ENCODE results near the gene SLC4A11. TPM values are rescaled to one million over a fixed set of nuclear protein-coding genes. Genes with fewer than 3 reads are reported as not detected.
A peak's percentile ranks its signal among the peaks of the same experiment; 100 is the strongest.

SLC4A11 gene
- total RNA-seq, 2 donors from 2014 or later = 0.26 to 2.0 TPM

DNA sequence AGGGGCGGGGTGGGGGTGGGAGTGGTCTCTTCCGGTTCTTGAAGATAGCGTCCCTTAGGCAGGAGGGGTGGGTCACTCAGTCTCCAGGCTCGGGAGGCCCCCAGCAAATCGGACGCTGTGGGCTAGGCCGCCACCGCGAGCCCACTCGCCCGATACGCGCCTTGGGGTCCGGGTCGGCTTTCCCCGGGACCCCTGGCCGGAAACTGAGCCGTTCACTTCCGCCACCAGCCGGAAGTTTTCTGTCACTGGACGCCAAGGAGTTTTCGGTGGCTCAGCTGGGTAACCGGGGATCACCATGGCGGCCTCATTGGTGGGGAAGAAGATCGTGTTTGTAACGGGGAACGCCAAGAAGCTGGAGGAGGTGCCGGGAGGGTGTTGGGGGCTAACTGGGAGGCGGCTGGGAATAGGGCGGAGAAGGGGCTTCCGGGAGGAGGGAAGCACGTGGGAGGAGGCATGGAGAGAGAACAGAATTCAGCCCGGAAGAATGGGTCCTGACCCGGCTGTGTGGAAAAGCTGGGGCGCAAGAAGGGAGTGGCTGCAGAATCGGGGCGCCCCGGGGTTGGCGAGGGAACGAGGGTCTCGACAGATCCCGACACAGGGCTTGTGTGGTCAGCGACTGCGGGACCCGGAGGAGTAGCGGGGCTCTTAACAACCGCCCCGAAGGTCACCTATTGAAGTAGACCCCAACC lies 29.6 kb downstream of the SLC4A11 start, which contains the start of gene ITPA:
Gene ITPA, plus strand, starts transcription at position 242 of the 689 bp plus-strand sequence. Its CDS starts 54 bp downstream, at position 296.
- H3K4me3 Mint-ChIP-seq = peak within 1 kb of the TSS; percentile 91

DNA sequence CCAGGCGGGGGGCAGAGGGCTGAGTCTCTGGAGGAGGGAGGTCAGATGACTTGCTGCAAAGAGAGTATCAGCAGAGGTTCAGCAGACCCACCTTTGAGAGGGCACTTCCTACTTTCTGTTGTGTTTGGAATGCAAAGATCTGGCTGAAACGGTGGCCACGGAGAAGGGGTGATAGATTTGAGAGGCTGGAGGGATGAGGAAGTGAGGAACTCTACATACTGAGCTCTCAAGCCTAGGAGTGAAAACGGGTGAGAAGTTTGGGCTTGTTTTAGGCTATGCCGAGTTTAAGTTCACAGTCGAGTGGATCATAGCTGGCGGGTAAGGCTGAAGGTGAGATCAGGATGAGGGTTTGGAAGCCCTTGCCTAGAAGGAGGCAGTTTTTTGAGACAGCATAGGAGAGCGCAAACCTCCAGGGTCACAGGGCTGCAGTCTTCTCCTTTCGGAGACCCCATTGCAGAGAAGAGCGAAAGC lies 30.2 kb downstream of the SLC4A11 start:
- H3K4me1 Mint-ChIP-seq = peaks cover 10% of the 10 kb centered on the region
- peak overlapping the region; percentile 91 for H3K27ac Mint-ChIP-seq
- H3K9me3 Mint-ChIP-seq = no peaks in the 10 kb centered on the region
- H3K4me3 Mint-ChIP-seq = peak overlapping the region; percentile 91
- no peak for ATAC-seq (replicated peaks)
- H3K27me3 Mint-ChIP-seq = no peaks in the 10 kb centered on the region
- peaks cover 36% of the 10 kb centered on the region for H3K36me3 Mint-ChIP-seq (ENCODE audit: low read depth)

More for the DNA sequence above, 29.6 kb downstream of the SLC4A11 start, which contains the start of gene ITPA:
- H3K4me1 Mint-ChIP-seq = peaks cover 9% of the 10 kb centered on the region
- H3K27me3 Mint-ChIP-seq = no peaks in the 10 kb centered on the region
- ATAC-seq (replicated peaks) = peak; percentile 57
- peak within 1 kb of the TSS; percentile 91 for H3K27ac Mint-ChIP-seq
- peaks cover 34% of the 10 kb centered on the region for H3K36me3 Mint-ChIP-seq (ENCODE audit: low read depth)
- H3K9me3 Mint-ChIP-seq = no peaks in the 10 kb centered on the region

DNA sequence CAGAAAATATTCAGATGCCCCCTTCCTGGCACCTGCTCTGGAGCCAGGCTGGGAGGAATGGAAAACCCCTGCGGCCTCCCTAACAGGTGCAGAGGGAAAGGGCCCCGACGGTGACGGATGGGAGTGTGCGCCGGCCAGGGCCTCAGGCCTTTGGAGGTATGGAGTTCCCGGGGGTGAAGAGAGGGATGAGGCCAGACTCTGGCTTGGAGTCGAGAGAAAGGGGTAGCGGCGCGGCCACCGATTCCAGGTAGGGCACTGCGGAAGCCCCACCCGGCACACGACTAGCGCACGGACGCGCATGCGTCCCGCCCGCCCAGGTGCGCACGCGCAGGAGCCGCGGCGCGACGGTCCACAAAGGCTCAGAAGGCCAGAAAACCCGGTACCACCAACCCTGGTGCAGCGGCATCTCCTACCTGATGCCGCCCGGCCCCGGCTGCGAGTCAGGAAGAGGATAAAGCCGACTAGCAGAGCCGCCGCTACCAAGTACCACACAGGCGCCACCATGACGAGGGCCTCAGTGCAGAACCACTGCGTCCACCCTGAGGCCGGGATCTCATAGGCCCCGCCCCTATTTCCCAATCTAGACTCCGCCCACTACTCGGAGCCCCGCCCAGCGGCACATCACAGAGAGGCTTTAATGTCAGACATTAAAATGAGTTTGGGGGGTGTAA lies 34.7 kb downstream of the SLC4A11 start, which contains the start of gene DDRGK1:
Gene DDRGK1, minus strand, starts transcription at position 559 of the 671 bp plus-strand sequence. Its CDS starts 55 bp downstream, at position 504.
- Mint-ChIP-seq H3K36me3 (ENCODE audit: low read depth) (peaks cover 54% of the 10 kb centered on the region), H3K4me1 (peaks cover 10% of the 10 kb centered on the region), H3K4me3 (peak within 1 kb of the TSS; percentile 94), H3K27me3 (no peaks in the 10 kb centered on the region), H3K27ac (peak within 1 kb of the TSS; percentile 99), H3K9me3 (no peaks in the 10 kb centered on the region)
- peak; percentile 91 for ATAC-seq (replicated peaks)

DNA sequence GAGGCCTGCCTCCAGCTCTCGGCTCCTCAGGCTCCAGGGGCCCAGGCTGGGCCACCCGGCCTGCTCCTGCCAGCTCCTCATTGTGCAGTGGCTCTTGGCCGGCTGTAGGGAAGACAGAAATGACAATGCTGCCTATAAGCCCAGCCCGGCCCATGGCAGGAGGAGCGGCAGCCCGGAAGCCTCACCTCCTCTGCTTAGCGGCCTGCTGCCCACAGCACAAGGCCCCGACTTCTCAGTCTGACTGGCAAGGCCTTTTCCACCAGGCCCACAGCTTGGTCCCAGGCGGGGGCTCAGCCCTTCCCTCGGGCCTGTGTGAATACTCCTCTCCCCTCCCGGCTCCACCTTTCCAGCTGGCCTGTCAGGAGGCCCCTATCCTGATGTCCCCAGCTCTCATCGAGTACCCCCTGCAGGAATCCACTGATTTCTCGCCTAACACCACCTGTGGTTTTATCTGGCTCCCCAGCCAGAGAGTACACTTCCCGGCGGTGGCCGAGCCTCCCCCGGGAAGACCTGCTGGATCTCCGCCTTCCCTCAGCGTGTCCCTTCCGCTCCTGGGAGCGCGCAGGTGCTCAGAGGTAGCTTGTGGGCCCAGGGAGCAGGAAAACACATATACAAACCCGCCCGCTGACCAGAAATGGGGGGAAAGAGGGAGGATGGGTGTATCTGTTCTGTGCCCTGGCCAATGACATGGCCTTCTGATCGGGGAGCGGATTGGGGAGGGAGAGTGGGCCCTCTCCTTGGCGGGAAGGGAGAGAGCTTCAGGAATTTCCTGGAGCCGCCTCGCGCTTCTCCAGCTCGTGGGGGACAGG lies 35.5 kb downstream of the SLC4A11 start:
- Mint-ChIP-seq H3K4me3 (peak overlapping the region; percentile 94), H3K27me3 (no peaks in the 10 kb centered on the region)

DNA sequence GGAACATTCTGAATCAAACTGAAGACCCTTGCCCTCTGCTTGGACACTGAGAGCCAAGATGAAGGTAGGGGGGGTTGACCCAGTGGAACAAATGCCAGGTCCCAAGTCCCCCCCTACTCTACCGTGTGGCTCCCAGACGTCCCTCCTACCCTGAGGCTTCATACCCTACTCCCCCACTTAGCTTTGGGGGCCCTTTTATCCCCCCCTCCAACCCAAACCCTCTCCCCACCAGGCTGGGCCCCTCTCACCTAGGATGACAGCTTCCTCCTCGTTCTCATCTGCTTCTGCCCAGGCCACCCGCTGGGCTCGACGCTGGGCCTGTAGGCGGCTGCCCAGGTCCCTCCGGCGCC lies 36.0 kb downstream of the SLC4A11 start:
- Mint-ChIP-seq H3K36me3 (ENCODE audit: low read depth) (peaks cover 60% of the 10 kb centered on the region), H3K4me1 (peaks cover 5% of the 10 kb centered on the region), H3K27ac (peak overlapping the region; percentile 99), H3K27me3 (no peaks in the 10 kb centered on the region), H3K4me3 (peak overlapping the region; percentile 94), H3K9me3 (no peaks in the 10 kb centered on the region)
- no peak for ATAC-seq (replicated peaks)

More for the DNA sequence above, 35.5 kb downstream of the SLC4A11 start:
- ATAC-seq (replicated peaks) = peak; percentile 41
- Mint-ChIP-seq H3K36me3 (ENCODE audit: low read depth) (peaks cover 54% of the 10 kb centered on the region), H3K4me1 (peaks cover 5% of the 10 kb centered on the region), H3K27ac (peak overlapping the region; percentile 99), H3K9me3 (no peaks in the 10 kb centered on the region)

DNA sequence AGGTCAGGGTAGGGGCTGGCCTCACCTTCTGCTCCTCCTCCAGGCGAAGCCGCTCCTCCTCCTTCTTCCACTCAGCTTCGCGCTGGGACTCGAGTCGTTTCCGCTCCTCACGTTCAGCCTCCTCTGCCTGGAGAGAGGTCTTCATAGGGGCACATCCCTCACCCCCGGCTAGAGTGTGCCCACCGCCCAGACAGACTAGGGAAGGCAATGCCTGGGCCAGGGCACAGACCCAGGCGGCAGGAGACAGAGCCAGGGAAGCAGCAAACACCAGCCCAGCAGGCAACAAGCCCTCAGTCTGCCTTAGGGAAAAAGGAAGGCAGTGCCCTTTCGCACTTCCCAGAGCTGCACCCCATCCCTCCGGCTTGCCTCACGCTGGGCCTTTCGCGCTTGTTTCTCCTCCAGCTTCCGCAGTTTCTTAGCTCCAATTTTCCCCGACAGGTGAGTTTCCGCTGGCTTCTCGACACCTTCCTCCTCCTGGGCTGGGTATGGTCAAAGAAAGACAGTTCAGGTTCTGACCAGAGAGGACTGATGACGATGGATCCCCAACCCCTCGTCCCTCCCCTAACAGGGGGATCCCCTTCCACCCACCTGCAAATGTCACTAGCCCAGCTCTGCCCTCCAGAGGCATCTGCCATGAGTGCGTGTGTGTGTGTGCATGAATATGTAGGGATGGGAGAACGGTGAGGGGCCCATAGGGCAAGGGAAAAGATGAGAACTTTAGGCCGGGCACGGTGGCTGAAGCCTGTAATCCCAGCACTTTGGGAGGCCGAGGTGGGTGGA lies 38.8 kb downstream of the SLC4A11 start:
- no peaks in the 10 kb centered on the region for H3K27me3 Mint-ChIP-seq
- H3K9me3 Mint-ChIP-seq = no peaks in the 10 kb centered on the region
- peak overlapping the region; percentile 6 for H3K27ac Mint-ChIP-seq
- peaks cover 87% of the 10 kb centered on the region for H3K36me3 Mint-ChIP-seq (ENCODE audit: low read depth)
- peaks cover 14% of the 10 kb centered on the region for H3K4me1 Mint-ChIP-seq
- ATAC-seq (replicated peaks) = no peak
- no peak overlapping the region for H3K4me3 Mint-ChIP-seq

DNA sequence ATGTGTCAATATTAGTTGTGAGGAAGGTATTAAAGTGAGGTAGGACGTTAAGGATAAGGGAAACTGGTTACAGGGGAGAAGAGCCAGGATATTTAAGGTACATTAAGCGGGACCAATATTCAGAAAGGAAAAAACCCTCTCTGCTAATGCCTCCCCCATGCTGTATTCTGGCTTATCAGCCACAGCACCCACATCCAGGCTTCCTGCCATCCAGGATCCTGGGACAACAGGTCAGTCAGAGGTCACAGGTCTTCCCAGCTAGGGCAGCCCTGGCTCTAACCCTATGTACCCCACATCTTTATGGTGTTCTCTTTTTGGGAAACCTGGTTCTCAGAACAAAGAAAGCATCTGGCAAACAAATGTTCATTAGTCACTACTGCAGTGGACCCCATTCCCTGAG lies 39.8 kb downstream of the SLC4A11 start:
- peak overlapping the region; percentile 6 for H3K27ac Mint-ChIP-seq
- H3K9me3 Mint-ChIP-seq = no peaks in the 10 kb centered on the region
- peaks cover 9% of the 10 kb centered on the region for H3K4me1 Mint-ChIP-seq
- no peak overlapping the region for H3K4me3 Mint-ChIP-seq
- peaks cover 95% of the 10 kb centered on the region for H3K36me3 Mint-ChIP-seq (ENCODE audit: low read depth)
- no peaks in the 10 kb centered on the region for H3K27me3 Mint-ChIP-seq
- ATAC-seq (replicated peaks) = no peak

DNA sequence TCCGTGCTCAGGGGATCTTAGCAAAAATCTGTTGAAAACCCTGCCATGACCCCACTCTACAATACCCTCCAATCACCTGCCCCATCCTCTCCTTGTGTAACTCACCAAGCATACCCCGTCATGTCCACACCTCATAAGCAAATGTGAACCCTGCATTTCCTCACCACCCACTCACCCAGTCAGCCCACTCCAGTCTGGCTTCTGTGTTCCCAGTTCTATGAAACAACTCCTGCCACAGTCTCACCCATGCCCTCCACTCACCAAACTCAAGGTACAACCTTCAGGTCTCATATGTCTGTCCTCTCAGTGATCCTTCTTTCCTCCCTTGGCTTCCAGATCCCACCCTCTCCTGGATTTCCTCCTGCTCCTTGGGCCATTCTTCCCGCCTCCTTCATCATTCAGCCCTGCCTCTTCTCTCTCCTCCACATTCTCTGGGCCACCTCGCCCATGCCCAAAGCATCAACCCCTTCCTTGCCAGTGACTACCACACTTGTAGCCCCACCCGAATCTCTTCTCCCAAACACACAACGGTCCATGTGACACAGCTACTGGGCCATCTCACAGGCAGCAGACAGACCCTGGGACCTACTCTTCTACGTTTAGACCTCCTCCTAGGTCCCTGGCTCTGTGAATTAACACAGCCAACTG lies 43.3 kb downstream of the SLC4A11 start:
- Mint-ChIP-seq H3K4me3 (no peak overlapping the region), H3K4me1 (peaks cover 9% of the 10 kb centered on the region), H3K27me3 (no peaks in the 10 kb centered on the region), H3K9me3 (no peaks in the 10 kb centered on the region), H3K36me3 (ENCODE audit: low read depth) (peaks cover 100% of the 10 kb centered on the region), H3K27ac (peak overlapping the region; percentile 70)
- no peak for ATAC-seq (replicated peaks)

DNA sequence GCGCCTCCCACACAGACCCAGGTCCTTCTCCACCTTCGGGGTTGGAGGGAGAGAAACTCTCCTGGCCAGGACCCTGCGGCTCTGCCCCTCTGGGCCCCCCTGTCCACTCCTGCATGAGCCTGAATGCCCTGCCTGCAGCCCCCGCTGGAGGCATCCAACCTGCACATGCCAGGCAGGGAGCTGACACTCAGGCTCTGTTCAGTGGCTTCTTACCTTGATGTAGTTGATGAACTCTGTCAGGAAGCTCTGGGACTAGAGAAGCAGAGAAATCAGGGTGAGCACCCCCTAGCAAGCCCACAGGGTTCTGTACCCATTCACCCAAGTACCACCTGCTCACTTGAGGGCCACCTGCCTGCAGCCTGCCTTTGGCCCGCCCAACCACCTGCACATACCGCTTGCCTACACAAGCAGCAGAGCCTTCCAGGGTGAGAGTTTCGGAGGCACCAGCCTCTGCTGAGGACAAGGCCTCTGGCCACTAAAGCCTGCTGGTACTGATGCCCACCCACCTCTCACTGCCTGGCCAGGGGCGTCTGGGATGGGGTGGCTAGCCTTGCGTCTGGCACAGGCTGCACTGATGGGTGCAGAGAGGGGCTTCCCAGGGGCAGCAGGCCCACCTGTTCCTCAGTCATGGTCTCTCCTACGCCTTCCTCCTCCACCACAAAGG lies 44.2 kb downstream of the SLC4A11 start:
- ATAC-seq (replicated peaks) = no peak
- H3K27me3 Mint-ChIP-seq = no peaks in the 10 kb centered on the region
- H3K9me3 Mint-ChIP-seq = no peaks in the 10 kb centered on the region
- peaks cover 100% of the 10 kb centered on the region for H3K36me3 Mint-ChIP-seq (ENCODE audit: low read depth)
- H3K4me3 Mint-ChIP-seq = no peak overlapping the region
- H3K27ac Mint-ChIP-seq = peak overlapping the region; percentile 70
- H3K4me1 Mint-ChIP-seq = peaks cover 9% of the 10 kb centered on the region

DNA sequence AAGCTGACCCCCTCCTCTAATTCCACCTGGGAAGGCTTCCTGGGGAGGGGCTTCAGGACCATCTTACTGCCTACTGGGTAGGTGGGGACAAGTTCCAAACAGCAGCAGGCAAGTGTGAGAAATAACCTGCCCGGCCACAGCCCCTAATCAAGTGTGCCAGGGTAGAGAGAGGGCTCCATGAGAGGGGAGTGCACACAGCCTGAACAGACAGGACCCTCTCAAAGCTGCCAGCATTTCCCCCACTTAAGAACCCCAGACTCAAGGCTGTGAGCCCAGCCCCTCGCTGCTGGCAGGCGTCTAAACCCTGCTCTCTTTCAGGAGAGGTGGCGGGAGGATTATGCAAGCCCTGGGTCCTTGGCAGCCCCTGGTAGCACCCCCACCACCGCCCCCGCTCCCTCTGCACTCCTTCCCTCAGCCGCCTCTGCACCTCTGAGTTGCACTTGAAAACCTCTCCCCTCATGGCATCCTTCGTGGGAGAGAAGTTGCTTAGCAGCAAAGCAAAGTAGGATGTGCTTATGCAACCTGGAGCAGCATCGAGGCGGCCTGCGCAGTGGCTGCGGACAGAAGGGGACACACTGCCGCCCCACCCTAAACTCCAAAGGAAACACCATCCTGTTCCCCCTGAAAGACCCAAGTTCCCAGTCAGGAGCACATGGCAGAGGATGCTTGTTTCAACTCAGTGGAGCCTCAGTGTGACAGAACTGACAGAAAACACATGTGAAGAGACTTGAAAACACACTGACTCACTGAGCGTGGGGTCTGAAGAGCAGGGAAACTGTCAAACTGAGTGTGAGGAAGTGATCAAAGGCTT lies 45.0 kb downstream of the SLC4A11 start:
- Mint-ChIP-seq H3K9me3 (no peaks in the 10 kb centered on the region), H3K4me3 (no peak overlapping the region), H3K4me1 (peaks cover 9% of the 10 kb centered on the region), H3K27me3 (no peaks in the 10 kb centered on the region), H3K27ac (no peak overlapping the region), H3K36me3 (ENCODE audit: low read depth) (peaks cover 100% of the 10 kb centered on the region)
- no peak for ATAC-seq (replicated peaks)

DNA sequence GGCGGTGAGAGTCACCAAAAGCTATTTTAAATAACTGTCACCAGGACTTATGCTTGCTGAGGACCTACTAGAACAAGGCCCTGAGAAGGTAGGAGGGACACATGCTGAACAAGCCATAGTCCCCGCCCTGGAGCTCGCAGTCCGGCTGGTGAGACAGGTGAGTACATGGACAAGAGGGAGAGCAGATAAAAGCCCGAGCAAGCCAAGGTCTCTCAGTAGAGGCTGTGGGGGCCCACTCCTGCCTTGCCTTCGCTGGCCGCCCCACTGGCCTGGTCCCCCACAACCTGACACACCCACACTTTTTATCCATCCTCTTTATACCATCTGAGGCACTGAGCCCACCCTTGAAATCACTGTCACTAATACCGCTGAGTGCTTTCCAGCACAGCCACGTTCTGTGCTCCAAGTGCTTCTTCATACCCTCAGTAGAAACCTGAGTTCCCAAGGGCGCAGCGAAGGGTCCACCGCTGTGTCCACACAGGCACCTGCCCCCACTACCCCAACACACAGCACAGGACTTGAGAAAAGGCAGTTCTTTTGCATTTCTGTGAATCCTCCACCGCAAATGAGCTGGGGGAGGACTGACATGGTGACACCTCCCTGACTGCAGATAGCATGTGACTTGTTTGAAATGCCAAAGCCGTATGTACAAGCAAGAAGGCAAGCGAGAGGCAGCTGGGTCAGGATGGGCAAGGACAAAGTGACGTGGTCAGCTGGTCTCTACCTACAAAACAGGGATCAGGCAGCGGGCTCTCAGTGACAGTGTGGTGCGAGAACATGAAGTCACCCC lies 46.6 kb downstream of the SLC4A11 start:
- Mint-ChIP-seq H3K4me1 (peaks cover 9% of the 10 kb centered on the region), H3K36me3 (ENCODE audit: low read depth) (peaks cover 87% of the 10 kb centered on the region), H3K27ac (no peak overlapping the region), H3K9me3 (no peaks in the 10 kb centered on the region), H3K4me3 (no peak overlapping the region), H3K27me3 (no peaks in the 10 kb centered on the region)
- ATAC-seq (replicated peaks) = no peak

DNA sequence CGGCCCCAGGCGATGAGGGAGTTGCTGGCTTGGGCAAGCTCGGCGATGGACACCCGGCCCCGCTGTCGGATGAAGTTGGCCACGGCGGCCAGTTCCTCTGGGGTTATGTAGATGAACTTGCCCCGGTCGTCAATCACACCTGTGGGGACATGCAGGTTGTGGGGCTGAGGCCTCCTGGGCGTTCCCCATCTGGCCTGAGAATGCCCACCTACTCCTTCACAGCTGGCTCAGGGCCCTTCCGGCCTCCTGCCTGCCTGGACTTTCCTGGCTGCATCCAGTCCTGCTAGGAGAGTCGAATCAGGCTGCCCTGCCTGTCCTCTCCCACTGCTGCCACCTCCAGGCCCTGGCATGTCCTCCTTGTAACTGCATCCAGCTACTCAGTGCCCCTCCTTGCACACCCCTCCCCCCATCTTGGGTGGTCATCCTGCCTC lies 48.3 kb downstream of the SLC4A11 start:
- peak overlapping the region; percentile 8 for H3K27ac Mint-ChIP-seq
- peaks cover 70% of the 10 kb centered on the region for H3K36me3 Mint-ChIP-seq (ENCODE audit: low read depth)
- H3K9me3 Mint-ChIP-seq = no peaks in the 10 kb centered on the region
- H3K27me3 Mint-ChIP-seq = no peaks in the 10 kb centered on the region
- ATAC-seq (replicated peaks) = no peak
- no peak overlapping the region for H3K4me3 Mint-ChIP-seq
- H3K4me1 Mint-ChIP-seq = peaks cover 4% of the 10 kb centered on the region

Measured in activated T-helper 17 cell treated with anti-CD3 and anti-CD28 coated beads, Interleukin-2, amount 50 U/mL, for 72 hours (primary cell).